Stimulated activated CD4-positive, alpha-beta T cell treated with anti-CD3 and anti-CD28 coated beads, TNF-alpha, amount 100 ng/mL, for 4 hours (primary cell): Measurements from ENCODE around the gene SCIMP.
"Not testable (repeated sequence)": the region's sequence is repeated elsewhere in the genome, so short reads cannot be mapped to it uniquely, and the experiment has no call there.

ENCODE experiments used
- DNase-seq, 3 experiments: peaks; one replicate each; pipeline ENCODE4 v3.0.0-alpha.2; 2020; ENCODE audit warnings: low read depth in 3 of 3

SCIMP gene

GRCh38 chr17:5237541-5238016, 2.9 kb upstream of the SCIMP start:
- no peak for DNase-seq

- no peak for DNase-seq
Measured at GRCh38 chr17:5236938-5237540, 2.4 kb upstream of the SCIMP start.

GRCh38 chr17:5233492-5233891, 1.2 kb downstream of the SCIMP start:
- DNase-seq = not testable (repeated sequence)

GRCh38 chr17:5226940-5227878, 7.5 kb downstream of the SCIMP start:
- DNase-seq = no peak

GRCh38 chr17:5225668-5226457, 8.8 kb downstream of the SCIMP start:
- no peak for DNase-seq

- DNase-seq = not testable (repeated sequence)
Measured at GRCh38 chr17:5221912-5222311, 12.7 kb downstream of the SCIMP start.

GRCh38 chr17:5220074-5220473, 14.6 kb downstream of the SCIMP start:
- no peak for DNase-seq

- no peak for DNase-seq
Measured at GRCh38 chr17:5219536-5219935, 15.1 kb downstream of the SCIMP start.

- not testable (repeated sequence) for DNase-seq
Measured at GRCh38 chr17:5217562-5217961, 17.1 kb downstream of the SCIMP start.

- no peak for DNase-seq
Measured at GRCh38 chr17:5211458-5211857, 23.2 kb downstream of the SCIMP start.

- no peak for DNase-seq
Measured at GRCh38 chr17:5210614-5211252, 23.9 kb downstream of the SCIMP start.

GRCh38 chr17:5210091-5210490, 24.6 kb downstream of the SCIMP start:
- no peak for DNase-seq

- no peak for DNase-seq
Measured at GRCh38 chr17:5209396-5209795, 25.3 kb downstream of the SCIMP start.

- DNase-seq = no peak
Measured at GRCh38 chr17:5203908-5204294, 30.8 kb downstream of the SCIMP start.

- no peak for DNase-seq
Measured at GRCh38 chr17:5203178-5203907, 31.3 kb downstream of the SCIMP start.

- DNase-seq = no peak
Measured at GRCh38 chr17:5201011-5201410, 33.6 kb downstream of the SCIMP start.

- DNase-seq = no peak
Measured at GRCh38 chr17:5200360-5200759, 34.3 kb downstream of the SCIMP start.

- DNase-seq = no peak
Measured at GRCh38 chr17:5198472-5198871, 36.2 kb downstream of the SCIMP start.

GRCh38 chr17:5194346-5194745, 40.3 kb downstream of the SCIMP start:
- DNase-seq = no peak

- peak; percentile 93 to 94 (median 94) for DNase-seq
Measured at GRCh38 chr17:5191541-5192417, 42.9 kb downstream of the SCIMP start, which contains the start of gene ZNF594. Gene ZNF594, minus strand, starts transcription at chr17:5191868. Its CDS starts 7,612 bp downstream, at chr17:5184256.
